Cardiac fibroblast (primary cell): Measurements from ENCODE around the gene MYO15A.
A peak's percentile ranks its signal among the peaks of the same experiment; 100 is the strongest.

Experiments
- DNase-seq, 2 donors: peaks; one replicate each; pipeline versions ENCODE4 v3.0.0 to v3.0.0-alpha.2; 2010; ENCODE audit warnings: low read depth in 2 of 2
- H3K4me3 ChIP-seq, 2 donors: replicated peaks in 1 of 2; 1 replicate in 1 of 2; 2 replicates in 1 of 2; pipeline ENCODE4 v1.5.1; 2011; ENCODE audit warnings: low read depth in 2 of 2, low read length in 2 of 2, mild to moderate bottlenecking in 2 of 2, moderate library complexity in 1 of 2
- CTCF ChIP-seq: IDR thresholded peaks from one replicate; pipeline ENCODE4 v1.5.1; 2011; ENCODE audit warnings: low read depth, mild to moderate bottlenecking, low read length, inconsistent platforms

MYO15A gene

GRCh38 chr17:18191236-18191667, 82.7 kb downstream of the MYO15A start:
- no peak for TF ChIP-seq CTCF
- no peak overlapping the region for H3K4me3 ChIP-seq
- peak; percentile 20 to 55 for DNase-seq

GRCh38 chr17:18191967-18192366, 83.4 kb downstream of the MYO15A start:
- DNase-seq: peak in 1 of 2 donors; percentile 7
- peak; percentile 47 for TF ChIP-seq CTCF
- no peak overlapping the region for H3K4me3 ChIP-seq

- TF ChIP-seq CTCF: no peak
- no peak overlapping the region for H3K4me3 ChIP-seq
These were observed 85.8 kb downstream of the MYO15A start for GRCh38 chr17:18194394-18194793.

GRCh38 chr17:18194804-18195203, 86.2 kb downstream of the MYO15A start:
- TF ChIP-seq CTCF: no peak
- no peak overlapping the region for H3K4me3 ChIP-seq
- DNase-seq: no peak

More at GRCh38 chr17:18194394-18194793, 85.8 kb downstream of the MYO15A start:
- DNase-seq: no peak

- DNase-seq: no peak
- no peak for TF ChIP-seq CTCF
- no peak overlapping the region for H3K4me3 ChIP-seq
These were observed 86.7 kb downstream of the MYO15A start for GRCh38 chr17:18195246-18195645.

GRCh38 chr17:18197535-18198194, 89.1 kb downstream of the MYO15A start:
- no peak overlapping the region for H3K4me3 ChIP-seq
- DNase-seq: no peak
- no peak for TF ChIP-seq CTCF

- no peak overlapping the region for H3K4me3 ChIP-seq
- TF ChIP-seq CTCF: no peak
- no peak for DNase-seq
These were observed 90.0 kb downstream of the MYO15A start for GRCh38 chr17:18198530-18198929.
